GM10248 (cell line): ENCODE results near the gene NPTXR.
"Not testable (repeated sequence)": the region's sequence is repeated elsewhere in the genome, so short reads cannot be mapped to it uniquely, and the experiment has no call there.

Source experiments
- CTCF ChIA-PET: fragments of 300-600 bp; sonication (Branson Sonifier 250); formaldehyde crosslinking; extraction: SDS; loops from one replicate; lab custom pipeline; 2021; ENCODE audit warnings: antibody characterized with exemption; lab: Yijun Ruan, JAX
- POLR2A ChIA-PET: fragments of 350-650 bp; sonication (Branson Sonifier 250); formaldehyde crosslinking; extraction: SDS; loops from one replicate; lab custom pipeline; 2020; ENCODE audit warnings: antibody characterized with exemption; lab: Yijun Ruan, JAX
- DNase-seq: peaks from one replicate; pipeline ENCODE4 v3.0.0; 2012; ENCODE audit errors: extremely low spot score
- CTCF ChIP-seq: IDR thresholded peaks from 2 replicates; pipeline ENCODE4 v1.5.1; 2012; ENCODE audit warnings: mild to moderate bottlenecking, low read depth; ENCODE audit errors: extremely low read depth, missing control alignments, control extremely low read depth

NPTXR gene

GRCh38 chr22:38858492-38858891, 14.7 kb upstream of the NPTXR start:
- TF ChIP-seq CTCF = no peak
- POLR2A ChIA-PET = no interaction called here
- CTCF ChIA-PET = interaction anchor here (3.0 kb wide), 1 partner anchor 11 kb away, joined by 21 read pairs; no protein-coding TSS in a partner anchor
- no peak for DNase-seq

GRCh38 chr22:38854476-38854875, 10.6 kb upstream of the NPTXR start:
- DNase-seq = not testable (repeated sequence)
- ChIA-PET POLR2A (interaction anchor here (0.7 kb wide), 1 partner anchor 24 kb away, joined by 7 read pairs; no protein-coding TSS in a partner anchor), CTCF (interaction anchor here (5.4 kb wide), 1 partner anchor 16 kb away, joined by 30 read pairs; no protein-coding TSS in a partner anchor)

DNA sequence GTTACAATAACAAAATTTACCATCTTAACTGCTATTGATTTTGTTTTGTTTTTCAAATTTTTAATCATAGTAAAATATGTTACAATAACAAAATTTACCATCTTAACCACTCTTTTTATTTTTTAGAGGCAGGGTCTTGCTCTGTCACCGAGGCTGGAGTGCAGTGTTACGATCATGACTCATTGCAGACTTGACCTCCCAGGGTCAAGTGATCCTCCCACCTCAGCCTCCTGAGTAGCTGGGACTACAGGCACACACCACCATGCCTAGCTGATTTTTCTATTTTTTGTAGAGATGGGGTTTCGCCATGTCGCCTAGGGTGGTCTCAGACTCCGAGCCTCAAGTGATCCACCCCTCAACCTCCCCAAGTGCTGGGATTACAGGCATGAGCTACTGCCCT, 10.1 kb upstream of the NPTXR start:
- not testable (repeated sequence) for DNase-seq
- CTCF ChIA-PET = interaction anchor here (0.9 to 5.4 kb wide), 5 partner anchors 14 to 121 kb away, joined by 3 to 30 read pairs (median 3); no protein-coding TSS in a partner anchor
- POLR2A ChIA-PET = interaction anchor here (0.6 kb wide), 1 partner anchor 96 kb away, joined by 3 read pairs; no protein-coding TSS in a partner anchor

GRCh38 chr22:38853196-38853651, 9.4 kb upstream of the NPTXR start:
- DNase-seq = no peak
- POLR2A ChIA-PET = interaction anchor here (0.6 kb wide), 1 partner anchor 95 kb away, joined by 3 read pairs; no protein-coding TSS in a partner anchor
- CTCF ChIA-PET = interaction anchor here (0.9 to 5.4 kb wide), 5 partner anchors 15 to 120 kb away, joined by 3 to 30 read pairs (median 3); no protein-coding TSS in a partner anchor
- no peak for TF ChIP-seq CTCF

DNA sequence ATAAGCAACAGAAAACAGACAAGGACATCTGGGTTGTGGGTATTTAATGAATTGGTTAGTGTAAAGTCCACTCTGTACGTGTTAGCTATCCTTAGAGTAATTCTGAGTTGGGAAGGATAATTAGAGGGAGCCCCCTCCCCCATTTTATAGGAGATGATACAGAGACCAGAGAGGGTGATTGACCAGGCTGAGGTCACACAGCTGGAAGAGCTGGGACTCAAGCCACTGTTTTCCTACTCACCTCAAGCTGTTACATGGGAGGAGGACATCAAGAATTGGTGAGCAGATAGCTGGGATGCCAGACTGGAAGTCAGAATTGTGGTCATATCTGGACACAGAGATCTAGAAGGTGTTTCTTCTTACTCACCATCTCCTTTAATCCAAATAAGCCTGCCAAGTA, 8.7 kb upstream of the NPTXR start:
- ChIA-PET POLR2A (no interaction called here), CTCF (interaction anchor here (1.4 to 5.4 kb wide), 3 partner anchors 17 to 120 kb away, joined by 3 to 30 read pairs (median 6); no protein-coding TSS in a partner anchor)
- TF ChIP-seq CTCF = no peak
- no peak for DNase-seq

GRCh38 chr22:38850941-38851849, 7.4 kb upstream of the NPTXR start:
- POLR2A ChIA-PET = no interaction called here
- no peak for TF ChIP-seq CTCF

DNA sequence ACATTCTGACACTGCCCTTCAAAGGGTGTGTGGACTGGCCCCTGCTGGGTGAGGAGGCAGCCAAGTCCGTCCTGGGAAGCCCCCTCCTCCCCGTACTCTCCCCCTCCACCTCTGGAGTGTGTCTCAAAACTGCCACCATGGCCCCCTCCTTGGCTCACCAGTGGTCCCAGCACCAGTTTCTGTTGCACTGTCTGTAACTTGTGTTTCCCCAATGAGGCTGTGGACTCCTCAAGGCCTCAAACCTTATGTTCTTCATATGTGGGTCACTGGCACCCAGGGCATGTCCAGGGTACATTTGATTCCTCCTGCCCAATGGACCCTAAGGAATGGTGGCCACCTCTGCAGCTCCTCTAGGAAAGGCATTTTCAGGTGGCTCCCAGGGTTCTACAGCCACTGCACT, 6.6 kb upstream of the NPTXR start:
- CTCF ChIA-PET = interaction anchor here (5.4 kb wide), 1 partner anchor 20 kb away, joined by 30 read pairs; no protein-coding TSS in a partner anchor
- POLR2A ChIA-PET = no interaction called here
- no peak for DNase-seq
- TF ChIP-seq CTCF = no peak

More at GRCh38 chr22:38850941-38851849, 7.4 kb upstream of the NPTXR start:
- no peak for DNase-seq
- CTCF ChIA-PET = interaction anchor here (5.4 kb wide), 1 partner anchor 19 kb away, joined by 30 read pairs; no protein-coding TSS in a partner anchor
